ENCODE data around the gene INO80E.
"Not testable (repeated sequence)": the region's sequence is repeated elsewhere in the genome, so short reads cannot be mapped to it uniquely, and the experiment has no call there.

INO80E gene

DNA sequence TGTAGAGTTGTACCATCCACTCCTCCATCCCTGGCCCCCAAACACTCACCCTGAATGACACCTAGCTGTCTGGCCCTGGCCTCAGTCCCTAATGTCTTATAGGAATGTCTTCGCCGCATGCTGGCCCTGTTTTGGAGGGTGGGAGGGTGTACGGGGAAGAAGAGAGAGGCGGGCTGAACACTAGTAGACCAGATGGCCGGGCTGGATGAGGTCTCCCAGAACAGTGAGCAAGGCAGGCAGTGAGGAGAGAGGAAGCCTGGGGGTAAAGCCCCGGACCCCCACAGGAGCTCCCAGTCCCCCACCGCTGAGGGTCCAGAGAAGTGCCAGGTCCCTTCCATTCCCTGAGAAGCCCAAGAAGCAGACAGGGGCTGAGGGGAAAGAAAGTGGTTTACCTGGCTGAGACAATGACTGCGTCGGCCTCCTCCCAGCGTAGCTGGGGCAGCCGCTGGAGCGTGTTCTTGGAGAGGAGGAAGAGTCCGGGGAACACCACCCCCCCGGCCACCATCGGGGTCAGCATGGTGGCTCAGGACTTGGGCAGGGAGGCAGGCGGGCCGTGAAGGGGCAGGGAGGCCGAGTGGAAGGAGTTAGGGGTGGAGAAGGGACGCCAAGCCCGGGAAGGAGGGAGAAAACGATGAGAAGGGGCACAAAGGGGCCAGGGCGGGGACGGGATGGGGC lies 34.1 kb downstream of the INO80E start:
- in situ Hi-C loops (cut with MboI; ENCODE audit: low sequenced_read_pairs), result no loop called here

DNA sequence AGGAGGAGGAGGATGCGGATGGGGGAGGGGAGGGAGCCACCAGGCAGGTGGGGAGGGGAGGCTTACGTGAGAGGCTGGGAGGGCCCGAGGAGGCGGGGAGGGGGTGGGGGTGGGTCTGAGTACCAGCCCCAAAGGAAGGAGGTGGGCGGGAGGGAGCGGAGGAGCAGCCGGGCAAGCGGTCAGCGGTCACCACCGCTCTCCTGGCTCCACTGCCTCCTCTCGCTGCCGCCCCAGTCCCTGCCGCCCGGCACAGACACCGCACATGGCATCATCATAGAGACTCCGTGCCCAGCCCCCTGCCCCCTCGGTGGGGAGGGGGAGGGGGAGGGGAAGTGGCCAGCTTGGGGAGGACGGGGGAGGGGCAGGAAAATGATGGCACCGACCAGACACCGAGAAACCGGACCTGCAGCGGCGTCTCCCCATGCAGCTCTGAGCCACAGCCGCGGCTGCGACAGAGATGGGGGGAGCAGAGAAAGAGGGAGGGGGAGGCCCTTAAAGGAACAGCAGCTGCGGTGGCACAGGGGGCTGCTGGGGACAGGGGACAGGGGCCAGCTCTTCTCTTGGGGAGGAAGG lies 34.9 kb downstream of the INO80E start, which contains the start of gene TLCD3B:
Gene TLCD3B, minus strand, starts transcription at position 431 of the 573 bp plus-strand sequence. CDS start 744 bp downstream, outside the sequence.
- in situ Hi-C loops (cut with MboI; ENCODE audit: low sequenced_read_pairs), result no loop called here

DNA sequence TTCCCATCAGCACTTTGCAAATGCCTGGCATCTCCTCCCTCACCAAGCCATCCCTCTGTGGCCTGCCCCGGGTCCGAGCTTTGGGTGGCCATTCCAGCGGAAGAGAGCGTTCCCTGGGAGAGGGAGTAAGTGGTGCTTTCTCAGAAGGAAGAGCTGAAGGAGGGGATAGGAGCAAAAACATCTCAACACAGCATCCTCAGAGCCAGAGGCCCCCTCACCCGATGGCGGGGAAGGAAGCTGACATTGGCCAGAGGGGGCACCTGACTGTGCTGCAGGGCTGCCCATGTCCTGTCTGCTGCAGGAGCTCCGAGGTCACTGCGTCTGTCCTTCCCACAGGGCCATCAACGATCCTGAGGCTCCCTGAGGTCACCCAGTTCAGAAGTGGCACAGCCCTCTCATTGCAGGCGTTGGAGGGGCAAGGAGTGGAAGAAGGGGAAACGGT lies 35.5 kb downstream of the INO80E start:
- in situ Hi-C loops (cut with MboI; ENCODE audit: low sequenced_read_pairs), result no loop called here

DNA sequence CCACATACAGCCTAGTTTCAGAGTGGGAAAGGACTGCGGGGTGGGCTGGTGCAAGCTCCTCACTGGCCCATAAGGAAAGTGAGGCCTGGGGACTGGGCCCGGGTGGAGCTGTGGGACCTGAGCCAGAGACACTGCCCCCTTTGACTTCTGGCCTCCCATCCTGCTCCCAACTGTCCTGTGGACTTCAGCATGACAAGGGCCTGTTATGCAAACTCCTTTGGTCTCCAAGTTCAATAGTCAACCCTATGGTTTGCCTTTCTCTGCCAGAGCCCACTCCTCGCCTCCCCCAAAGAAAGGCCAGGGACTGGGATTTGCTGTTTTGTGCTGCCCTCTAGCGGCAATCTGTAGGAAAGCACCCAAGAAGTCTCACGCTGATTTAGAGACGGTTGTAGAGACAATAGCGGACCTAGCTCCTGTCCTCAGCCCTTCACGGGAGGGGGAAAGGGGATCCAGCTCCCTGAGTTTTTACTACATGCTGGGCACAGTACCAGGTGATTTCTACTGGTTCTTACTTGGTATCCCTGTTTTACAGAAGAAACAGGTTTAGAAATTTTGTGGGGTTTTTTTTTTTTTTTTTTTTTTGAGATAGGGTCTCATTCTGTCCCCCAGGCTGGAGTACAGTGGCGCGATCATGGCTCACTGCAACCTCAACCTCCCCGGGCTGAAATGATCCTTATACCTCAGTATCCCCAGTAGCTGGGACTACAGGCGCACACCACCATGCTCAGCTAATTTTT lies 36.2 kb downstream of the INO80E start:
- in situ Hi-C loops (cut with MboI; ENCODE audit: low sequenced_read_pairs), result no loop called here

DNA sequence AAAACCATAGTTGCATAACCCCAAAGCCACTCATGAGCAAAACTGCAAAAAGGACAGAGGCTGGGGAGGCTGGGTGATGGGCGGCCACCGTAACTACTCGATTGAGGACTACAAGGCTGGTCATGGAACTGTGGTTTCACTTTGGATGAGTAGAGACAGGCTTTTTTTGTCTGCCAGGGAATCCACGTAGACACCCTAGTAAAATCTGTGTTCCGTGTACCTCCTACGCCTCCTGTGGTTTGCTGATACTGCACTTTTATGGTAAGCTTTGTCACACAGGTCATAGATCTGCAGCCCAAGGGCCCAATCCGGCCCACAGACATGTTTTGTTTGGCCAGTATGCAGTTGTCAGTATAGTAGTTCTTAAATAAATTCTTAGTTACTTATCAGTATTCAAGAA lies 37.2 kb downstream of the INO80E start:
- in situ Hi-C loops (cut with MboI; ENCODE audit: low sequenced_read_pairs), result no loop called here

DNA sequence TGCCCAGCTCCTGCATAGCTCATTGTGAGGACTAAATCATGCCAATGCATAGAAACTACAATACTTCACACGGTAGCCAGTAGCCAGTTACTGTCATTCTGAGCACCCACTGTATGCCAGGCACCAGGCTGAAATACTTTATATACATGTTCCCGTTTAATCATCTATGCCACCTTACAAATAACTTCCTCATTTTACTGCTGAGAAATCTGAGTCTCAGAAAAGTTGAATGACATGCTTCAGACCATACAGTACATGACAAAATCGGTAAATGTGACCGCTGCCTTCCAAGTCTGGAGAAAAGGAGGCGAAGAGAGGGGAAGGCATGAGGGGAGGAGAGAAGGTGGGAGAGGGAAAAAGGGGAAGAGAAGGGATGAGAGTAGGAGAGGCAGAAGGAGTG lies 44.2 kb downstream of the INO80E start:
- in situ Hi-C loops (cut with MboI; ENCODE audit: low sequenced_read_pairs), result no loop called here

DNA sequence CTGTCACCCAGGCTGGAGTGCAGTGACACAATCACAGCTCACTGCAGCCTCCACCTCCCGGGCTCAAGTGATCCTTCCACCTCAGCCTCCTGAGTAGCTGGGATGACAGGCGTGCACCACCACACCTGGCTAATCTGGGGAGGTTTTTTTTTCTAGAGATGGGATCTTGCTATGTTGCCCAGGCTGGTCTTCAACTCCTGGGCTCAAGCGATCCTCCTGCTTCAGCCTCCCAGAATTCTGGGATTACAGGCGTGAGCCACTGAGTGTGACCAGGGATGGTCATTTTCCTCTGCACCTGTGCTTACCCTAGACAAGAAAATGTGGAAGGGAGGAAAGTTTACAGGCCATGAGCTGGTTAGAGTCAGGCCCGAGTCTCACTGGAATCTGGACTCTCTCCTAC lies 44.6 kb downstream of the INO80E start:
- in situ Hi-C loops (cut with MboI; ENCODE audit: low sequenced_read_pairs), result not testable (repeated sequence)

DNA sequence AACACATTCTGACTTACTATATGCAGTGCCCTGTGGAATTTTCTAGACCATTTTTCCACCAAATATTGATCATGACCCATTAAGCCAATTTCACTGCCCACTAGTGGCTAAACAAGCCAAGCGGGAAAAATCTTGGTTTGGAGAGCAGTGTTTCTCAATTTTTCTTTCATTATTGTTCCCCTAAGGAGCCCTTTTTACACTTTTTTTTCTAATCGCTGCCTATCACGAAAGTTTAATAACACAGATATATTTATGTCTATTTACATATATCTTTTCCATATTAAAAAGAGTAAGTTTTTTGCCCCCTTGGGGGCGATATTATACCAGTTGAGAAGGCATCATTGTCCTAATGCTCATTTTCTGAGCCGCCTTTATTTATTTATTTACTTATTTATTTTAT lies 45.8 kb downstream of the INO80E start:
- in situ Hi-C loops (cut with MboI; ENCODE audit: low sequenced_read_pairs), result no loop called here

DNA sequence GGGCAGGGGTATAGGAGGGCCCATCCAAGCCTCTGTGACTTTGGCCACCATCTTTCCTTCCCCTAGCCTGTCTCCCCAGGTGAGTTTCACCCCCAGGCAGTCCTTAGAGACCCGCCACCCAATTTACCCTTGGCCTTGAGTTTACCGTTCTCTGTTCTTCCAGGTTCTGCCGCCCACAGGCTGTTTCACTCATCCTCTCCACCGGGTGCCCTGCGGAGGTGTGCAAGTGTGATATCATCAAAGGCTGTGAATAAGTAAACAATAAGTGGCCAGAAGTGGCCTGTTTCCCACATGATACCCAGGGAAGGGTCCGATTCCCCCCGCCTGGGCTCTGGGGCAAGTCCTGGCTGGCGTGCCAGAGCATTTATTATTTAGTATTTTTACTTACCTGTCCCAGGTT lies 50.1 kb downstream of the INO80E start:
- in situ Hi-C loops (cut with MboI; ENCODE audit: low sequenced_read_pairs), result no loop called here

DNA sequence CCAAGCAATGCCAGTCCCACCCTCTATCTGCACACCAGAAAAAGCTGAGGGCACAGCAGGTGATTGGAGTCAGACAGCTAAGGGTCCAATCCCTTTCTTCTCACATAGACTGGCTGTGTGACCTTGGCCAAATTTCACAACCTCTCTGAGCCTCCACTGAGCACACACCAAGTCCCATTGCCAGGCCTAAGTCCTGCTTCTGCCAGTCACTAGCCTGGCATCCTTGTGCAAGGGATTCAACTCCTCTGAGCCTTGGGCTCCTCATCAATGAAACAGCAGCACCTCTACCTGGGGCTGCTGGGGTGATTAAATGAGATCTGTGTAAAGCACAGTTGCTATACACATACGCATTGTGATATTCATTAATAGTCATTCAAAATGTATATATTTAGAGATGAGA lies 50.5 kb downstream of the INO80E start:
- in situ Hi-C loops (cut with MboI; ENCODE audit: low sequenced_read_pairs), result no loop called here

DNA sequence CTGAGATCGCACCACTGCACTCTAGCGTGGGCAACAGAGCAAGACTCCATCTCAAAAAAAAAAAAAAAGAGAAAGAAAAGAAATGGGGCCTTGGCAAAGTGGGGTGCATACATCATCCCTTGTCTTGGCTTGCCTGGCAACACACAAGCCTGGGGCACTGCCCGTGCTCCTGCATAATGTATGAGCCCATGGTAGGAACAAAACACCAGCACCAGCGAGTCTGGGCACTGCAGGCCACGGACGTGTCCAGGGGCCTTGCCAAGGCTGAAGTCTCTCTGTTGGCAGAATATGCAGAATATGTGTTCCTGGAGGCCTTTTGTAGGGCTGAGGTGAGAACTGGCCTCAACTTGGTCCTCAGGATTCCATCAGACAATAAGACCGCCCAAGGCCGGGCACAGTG lies 53.8 kb downstream of the INO80E start:
- in situ Hi-C loops (cut with MboI; ENCODE audit: low sequenced_read_pairs), result no loop called here

DNA sequence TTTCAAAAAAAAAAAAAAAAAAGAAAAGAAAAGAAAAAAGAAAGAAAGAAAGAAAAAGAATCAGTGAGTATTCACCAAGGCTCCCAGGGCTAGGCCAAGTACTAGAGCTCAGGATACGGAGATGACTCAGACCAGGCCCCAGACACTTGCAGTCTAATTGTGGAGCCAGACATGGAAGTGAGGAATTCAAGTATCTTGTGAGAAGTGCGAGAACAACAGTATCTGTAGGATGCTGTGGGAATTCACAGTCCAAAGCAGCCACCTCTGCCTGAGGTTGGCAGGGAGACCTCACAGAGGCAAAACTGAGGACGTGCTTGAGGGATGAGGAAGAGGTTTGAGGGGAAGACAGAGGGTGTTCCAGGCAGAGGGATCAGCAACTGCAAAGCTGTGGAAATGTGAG lies 55.5 kb downstream of the INO80E start:
- in situ Hi-C loops (cut with MboI; ENCODE audit: low sequenced_read_pairs), result no loop called here

DNA sequence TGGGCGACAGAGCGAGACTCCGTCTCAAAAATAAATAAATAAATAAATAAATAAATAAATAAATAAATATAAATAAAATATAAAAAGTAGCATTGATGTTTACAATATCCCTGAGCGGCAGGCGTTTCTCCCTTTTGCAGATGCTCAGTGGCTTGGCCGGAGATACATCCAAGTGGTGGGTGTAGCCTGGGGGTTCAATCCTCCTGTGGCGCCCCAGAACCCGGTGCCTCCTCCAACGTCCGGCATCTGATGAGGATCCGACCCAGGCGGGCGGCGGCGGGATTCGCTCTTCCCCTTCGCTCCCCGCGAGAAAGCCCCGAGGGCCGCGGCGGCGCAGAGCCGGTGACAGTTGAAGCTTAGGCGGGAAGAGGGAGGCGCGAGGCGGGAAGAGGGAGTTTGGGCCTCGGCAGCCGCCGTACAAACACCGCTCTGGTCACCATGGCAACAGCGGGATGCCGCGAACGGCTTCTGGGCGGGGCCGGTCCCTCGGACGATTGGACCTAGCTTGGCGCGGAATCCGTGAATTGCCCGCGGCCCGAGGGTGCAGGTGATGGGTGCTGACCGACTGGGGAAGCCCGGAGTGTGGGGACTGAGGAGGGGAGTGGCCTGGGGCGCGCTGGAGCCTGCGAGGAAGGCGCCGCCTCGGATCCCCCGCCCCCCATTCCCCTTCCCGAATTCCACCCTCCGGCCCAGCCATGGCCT lies 56.8 kb downstream of the INO80E start:
- in situ Hi-C loops (cut with MboI; ENCODE audit: low sequenced_read_pairs), result no loop called here

DNA sequence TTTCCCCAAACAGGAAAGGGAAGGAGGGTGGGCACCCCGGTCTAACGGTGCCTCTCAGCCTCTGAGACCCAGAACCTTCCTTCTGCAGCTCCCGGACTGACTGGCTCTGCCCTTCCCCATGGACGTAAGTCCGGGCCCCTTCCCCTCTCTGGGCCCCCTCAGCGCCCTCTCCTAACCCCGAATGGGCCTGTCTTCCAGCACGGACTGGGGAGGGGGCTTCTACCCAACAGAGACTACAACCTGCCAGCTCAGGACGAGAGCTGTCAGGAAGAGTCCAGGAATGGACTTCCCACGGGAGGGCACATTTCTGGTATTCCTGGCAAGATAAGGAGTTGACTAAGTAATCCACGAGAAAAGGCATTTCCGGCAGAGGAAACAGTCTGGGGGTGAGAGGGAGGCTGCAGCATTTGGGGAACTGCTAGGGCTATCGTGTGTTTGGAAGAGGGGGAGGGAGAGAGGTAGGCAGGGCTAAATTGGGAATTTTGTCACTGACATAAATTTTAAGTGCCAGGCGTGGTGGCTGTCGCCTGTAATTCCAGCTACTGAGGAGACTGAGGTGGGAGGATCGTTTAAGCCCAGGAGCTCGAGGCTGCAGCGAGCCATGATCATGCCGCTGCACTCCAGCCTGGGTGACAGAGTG lies 57.5 kb downstream of the INO80E start:
- in situ Hi-C loops (cut with MboI; ENCODE audit: low sequenced_read_pairs), result no loop called here

DNA sequence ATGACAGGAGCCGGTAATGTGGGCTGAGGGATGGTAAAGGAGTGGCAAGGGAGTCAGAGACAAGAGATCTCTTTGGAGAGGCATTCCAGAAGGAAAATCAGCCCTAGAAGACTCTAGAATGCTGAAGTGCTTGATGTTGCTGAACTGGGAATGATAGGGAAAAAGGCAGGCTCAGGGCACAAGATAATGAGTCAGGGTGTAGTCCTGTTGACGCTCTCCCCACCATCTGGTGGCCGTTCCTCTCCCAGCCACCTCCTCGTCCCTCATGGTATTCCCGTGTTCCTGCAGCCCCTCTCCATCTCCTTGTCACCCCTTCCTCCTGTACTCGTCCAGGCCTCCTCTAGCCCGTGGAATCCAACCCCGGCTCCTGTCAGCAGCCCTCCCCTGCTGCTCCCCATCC lies 58.4 kb downstream of the INO80E start:
- in situ Hi-C loops (cut with MboI; ENCODE audit: low sequenced_read_pairs), result no loop called here

DNA sequence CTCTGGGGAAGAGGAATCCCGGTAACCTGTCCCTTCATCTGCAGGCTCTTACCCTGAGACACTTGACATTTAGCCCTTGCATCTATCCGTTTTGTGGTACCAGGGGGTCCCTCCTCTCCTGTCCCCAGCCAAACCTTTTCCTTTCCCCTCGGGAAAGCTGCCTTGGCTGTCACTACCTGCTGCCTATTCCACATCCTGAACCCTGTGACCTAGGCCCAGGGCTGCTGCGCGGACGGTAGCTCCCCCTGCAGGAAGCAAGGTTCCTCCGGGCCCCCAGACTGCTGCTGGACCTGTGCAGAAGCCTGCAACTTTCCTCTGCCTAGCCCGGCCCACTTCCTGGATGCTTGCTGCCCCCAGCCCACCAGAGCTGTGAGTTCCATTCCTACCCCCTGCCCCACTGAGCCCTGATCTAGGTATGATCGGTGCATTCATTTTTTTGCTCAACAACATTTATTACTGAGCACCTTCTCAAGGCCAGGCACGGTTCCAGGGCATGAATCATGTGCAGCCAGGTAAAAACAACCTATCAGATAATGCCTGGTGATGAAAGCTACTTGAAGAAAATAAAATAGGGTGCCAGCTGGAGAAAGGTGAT lies 59.0 kb downstream of the INO80E start:
- in situ Hi-C loops (cut with MboI; ENCODE audit: low sequenced_read_pairs), result no loop called here

Measured in HL-60/S4 (cell line).